ENCODE results near the gene PEF1.

The PEF1 gene

GRCh38 chr1:31644560-31645273, at the start of gene PEF1:
Gene PEF1 (minus strand): TSS chr1:31644876. CDS start chr1:31644864, 12 bp downstream.
- H3K4me1 Mint-ChIP-seq (ENCODE audit: low read depth) = peaks cover 10% of the 10 kb centered on the region
- peak within 1 kb of the TSS; percentile 98 for H3K27ac Mint-ChIP-seq
- peak within 1 kb of the TSS; percentile 98 for H3K4me3 Mint-ChIP-seq
- H3K9me3 Mint-ChIP-seq = no peaks in the 10 kb centered on the region
- intact Hi-C loops (cut with micrococcal nuclease) = loop anchor here (2.0 kb wide), 1 partner anchor 20 kb away; no protein-coding TSS in a partner anchor
- H3K36me3 Mint-ChIP-seq (ENCODE audit: low read depth) = peaks cover 12% of the 10 kb centered on the region
- no peaks in the 10 kb centered on the region for H3K27me3 Mint-ChIP-seq

GRCh38 chr1:31693231-31693630, 48.6 kb upstream of the PEF1 start:
- no peaks in the 10 kb centered on the region for H3K9me3 Mint-ChIP-seq
- H3K4me3 Mint-ChIP-seq = no peak overlapping the region
- H3K27me3 Mint-ChIP-seq = peaks cover 14% of the 10 kb centered on the region
- H3K4me1 Mint-ChIP-seq (ENCODE audit: low read depth) = peaks cover 4% of the 10 kb centered on the region
- no peak overlapping the region for H3K27ac Mint-ChIP-seq
- intact Hi-C loops (cut with micrococcal nuclease) = no loop called here
- H3K36me3 Mint-ChIP-seq (ENCODE audit: low read depth) = no peaks in the 10 kb centered on the region

GRCh38 chr1:31691951-31692350, 47.3 kb upstream of the PEF1 start:
- Mint-ChIP-seq H3K4me3 (no peak overlapping the region), H3K27ac (no peak overlapping the region), H3K36me3 (ENCODE audit: low read depth) (no peaks in the 10 kb centered on the region), H3K4me1 (ENCODE audit: low read depth) (peaks cover 4% of the 10 kb centered on the region), H3K9me3 (no peaks in the 10 kb centered on the region), H3K27me3 (peaks cover 9% of the 10 kb centered on the region)
- intact Hi-C loops (cut with micrococcal nuclease) = no loop called here

GRCh38 chr1:31691446-31691845, 46.8 kb upstream of the PEF1 start:
- H3K36me3 Mint-ChIP-seq (ENCODE audit: low read depth) = no peaks in the 10 kb centered on the region
- no peak overlapping the region for H3K27ac Mint-ChIP-seq
- intact Hi-C loops (cut with micrococcal nuclease) = no loop called here
- H3K4me1 Mint-ChIP-seq (ENCODE audit: low read depth) = peaks cover 4% of the 10 kb centered on the region
- H3K4me3 Mint-ChIP-seq = no peak overlapping the region
- H3K9me3 Mint-ChIP-seq = no peaks in the 10 kb centered on the region
- H3K27me3 Mint-ChIP-seq = peaks cover 12% of the 10 kb centered on the region

GRCh38 chr1:31690921-31691320, 46.2 kb upstream of the PEF1 start:
- Mint-ChIP-seq H3K27me3 (peaks cover 14% of the 10 kb centered on the region), H3K36me3 (ENCODE audit: low read depth) (no peaks in the 10 kb centered on the region), H3K27ac (no peak overlapping the region), H3K4me1 (ENCODE audit: low read depth) (peaks cover 4% of the 10 kb centered on the region), H3K4me3 (no peak overlapping the region), H3K9me3 (no peaks in the 10 kb centered on the region)
- intact Hi-C loops (cut with micrococcal nuclease) = no loop called here

GRCh38 chr1:31689854-31690253, 45.2 kb upstream of the PEF1 start:
- Mint-ChIP-seq H3K4me3 (no peak overlapping the region), H3K27ac (no peak overlapping the region), H3K9me3 (no peaks in the 10 kb centered on the region), H3K27me3 (peaks cover 14% of the 10 kb centered on the region), H3K36me3 (ENCODE audit: low read depth) (no peaks in the 10 kb centered on the region), H3K4me1 (ENCODE audit: low read depth) (peaks cover 4% of the 10 kb centered on the region)
- intact Hi-C loops (cut with micrococcal nuclease) = no loop called here

- peaks cover 4% of the 10 kb centered on the region for H3K4me1 Mint-ChIP-seq (ENCODE audit: low read depth)
- H3K27me3 Mint-ChIP-seq = peaks cover 14% of the 10 kb centered on the region
- H3K4me3 Mint-ChIP-seq = no peak overlapping the region
- no peaks in the 10 kb centered on the region for H3K9me3 Mint-ChIP-seq
- H3K36me3 Mint-ChIP-seq (ENCODE audit: low read depth) = no peaks in the 10 kb centered on the region
- H3K27ac Mint-ChIP-seq = no peak overlapping the region
- intact Hi-C loops (cut with micrococcal nuclease) = no loop called here
Observed at GRCh38 chr1:31689379-31689778, 44.7 kb upstream of the PEF1 start.

- H3K9me3 Mint-ChIP-seq = no peaks in the 10 kb centered on the region
- H3K27ac Mint-ChIP-seq = no peak overlapping the region
- H3K27me3 Mint-ChIP-seq = peaks cover 14% of the 10 kb centered on the region
- no peak overlapping the region for H3K4me3 Mint-ChIP-seq
- H3K4me1 Mint-ChIP-seq (ENCODE audit: low read depth) = peaks cover 4% of the 10 kb centered on the region
- intact Hi-C loops (cut with micrococcal nuclease) = no loop called here
- H3K36me3 Mint-ChIP-seq (ENCODE audit: low read depth) = no peaks in the 10 kb centered on the region
Observed at GRCh38 chr1:31688233-31688918, 43.7 kb upstream of the PEF1 start.

GRCh38 chr1:31687601-31688000, 42.9 kb upstream of the PEF1 start:
- H3K4me1 Mint-ChIP-seq (ENCODE audit: low read depth) = peaks cover 4% of the 10 kb centered on the region
- H3K4me3 Mint-ChIP-seq = no peak overlapping the region
- H3K27me3 Mint-ChIP-seq = peaks cover 15% of the 10 kb centered on the region
- no peaks in the 10 kb centered on the region for H3K36me3 Mint-ChIP-seq (ENCODE audit: low read depth)
- no peaks in the 10 kb centered on the region for H3K9me3 Mint-ChIP-seq
- intact Hi-C loops (cut with micrococcal nuclease) = no loop called here
- H3K27ac Mint-ChIP-seq = no peak overlapping the region

GRCh38 chr1:31685795-31686194, 41.1 kb upstream of the PEF1 start:
- Mint-ChIP-seq H3K36me3 (ENCODE audit: low read depth) (no peaks in the 10 kb centered on the region), H3K4me3 (no peak overlapping the region), H3K9me3 (no peaks in the 10 kb centered on the region), H3K27ac (no peak overlapping the region), H3K4me1 (ENCODE audit: low read depth) (peaks cover 4% of the 10 kb centered on the region), H3K27me3 (peaks cover 13% of the 10 kb centered on the region)
- intact Hi-C loops (cut with micrococcal nuclease) = no loop called here

- Mint-ChIP-seq H3K4me3 (no peak overlapping the region), H3K4me1 (ENCODE audit: low read depth) (no peaks in the 10 kb centered on the region), H3K36me3 (ENCODE audit: low read depth) (no peaks in the 10 kb centered on the region), H3K9me3 (no peaks in the 10 kb centered on the region), H3K27me3 (peaks cover 18% of the 10 kb centered on the region), H3K27ac (no peak overlapping the region)
- intact Hi-C loops (cut with micrococcal nuclease) = no loop called here
Observed at GRCh38 chr1:31683997-31684396, 39.3 kb upstream of the PEF1 start.

GRCh38 chr1:31681415-31681814, 36.7 kb upstream of the PEF1 start:
- Mint-ChIP-seq H3K27me3 (peaks cover 13% of the 10 kb centered on the region), H3K27ac (no peak overlapping the region), H3K4me3 (no peak overlapping the region), H3K9me3 (no peaks in the 10 kb centered on the region), H3K36me3 (ENCODE audit: low read depth) (no peaks in the 10 kb centered on the region), H3K4me1 (ENCODE audit: low read depth) (no peaks in the 10 kb centered on the region)
- intact Hi-C loops (cut with micrococcal nuclease) = no loop called here

- Mint-ChIP-seq H3K27me3 (peaks cover 13% of the 10 kb centered on the region), H3K4me3 (no peak overlapping the region), H3K9me3 (no peaks in the 10 kb centered on the region), H3K4me1 (ENCODE audit: low read depth) (no peaks in the 10 kb centered on the region), H3K36me3 (ENCODE audit: low read depth) (no peaks in the 10 kb centered on the region), H3K27ac (no peak overlapping the region)
- intact Hi-C loops (cut with micrococcal nuclease) = no loop called here
Observed at GRCh38 chr1:31679676-31680230, 35.1 kb upstream of the PEF1 start.

GRCh38 chr1:31679091-31679490, 34.4 kb upstream of the PEF1 start:
- peaks cover 13% of the 10 kb centered on the region for H3K27me3 Mint-ChIP-seq
- H3K4me1 Mint-ChIP-seq (ENCODE audit: low read depth) = no peaks in the 10 kb centered on the region
- H3K27ac Mint-ChIP-seq = no peak overlapping the region
- H3K9me3 Mint-ChIP-seq = no peaks in the 10 kb centered on the region
- intact Hi-C loops (cut with micrococcal nuclease) = no loop called here
- no peak overlapping the region for H3K4me3 Mint-ChIP-seq
- no peaks in the 10 kb centered on the region for H3K36me3 Mint-ChIP-seq (ENCODE audit: low read depth)
